HEK293 (cell line): ENCODE results near the gene NLRP6.

Experiments
- CTCF ChIA-PET: fragments of 350-600 bp; formaldehyde crosslinking; extraction: SDS; loops from one replicate; lab custom pipeline; 2021; ENCODE audit warnings: antibody characterized with exemption; lab: Yijun Ruan, JAX
- POLR2A ChIA-PET: fragments of 300-600 bp; formaldehyde crosslinking; extraction: SDS; loops from one replicate; lab custom pipeline; 2020; ENCODE audit warnings: antibody characterized with exemption, inconsistent platforms; lab: Yijun Ruan, JAX
- H3K27ac ChIP-seq: fragments of 200-500 bp; sonication (Bioruptor generic); 2 replicates; pipeline ENCODE4 v1.5.1; 2014; ENCODE audit warnings: low read depth, low read length, control low read depth, inconsistent platforms; ENCODE audit errors: extremely low read depth
- H3K36me3 ChIP-seq, 2 experiments: fragments of 200-500 bp in 1 of 2; sonication (Bioruptor generic) in 1 of 2; 1 replicate in 1 of 2; 2 replicates in 1 of 2; pipeline ENCODE4 v1.5.1; 2014 to 2017; ENCODE audit warnings: inconsistent platforms in 2 of 2, low read length in 2 of 2; ENCODE audit not compliant: control insufficient read depth in 2 of 2, insufficient read depth in 1 of 2
- H3K4me1 ChIP-seq: fragments of 200-500 bp; sonication (Bioruptor generic); 2 replicates; pipeline ENCODE4 v1.5.1; 2014; ENCODE audit warnings: mild to moderate bottlenecking, low read length, inconsistent platforms; ENCODE audit not compliant: control insufficient read depth, insufficient read depth
- H3K4me3 ChIP-seq: 2 replicates; pipeline ENCODE4 v1.5.1; 2011; ENCODE audit warnings: low read depth, mild to moderate bottlenecking, control low read depth, low read length, moderate library complexity
- H3K9me3 ChIP-seq: fragments of 200-500 bp; sonication (Bioruptor generic); 2 replicates; pipeline ENCODE4 v1.5.1; 2014; ENCODE audit warnings: low read depth, low read length, inconsistent platforms; ENCODE audit not compliant: control insufficient read depth, insufficient read depth
- BCL11A ChIP-seq: fragments of 450-650 bp; formaldehyde crosslinking; IDR thresholded peaks from 2 replicates; pipeline ENCODE4 v1.5.1; 2016; ENCODE audit warnings: low read depth, missing biosample characterization, missing genetic modification characterization
- HOXA7 ChIP-seq: sonication (generic); formaldehyde crosslinking; IDR thresholded peaks from 2 replicates; pipeline ENCODE4 v1.8.1; 2022; ENCODE audit warnings: missing genetic modification reagents, borderline replicate concordance
- KLF1 ChIP-seq: fragments of 450-650 bp; formaldehyde crosslinking; IDR thresholded peaks from 2 replicates; pipeline ENCODE4 v1.5.1; 2016; ENCODE audit warnings: missing biosample characterization, missing genetic modification characterization
- PRDM10 ChIP-seq: fragments of 450-650 bp; formaldehyde crosslinking; IDR thresholded peaks from 2 replicates; pipeline ENCODE4 v1.5.1; 2016; ENCODE audit warnings: missing biosample characterization, missing genetic modification characterization
- SALL2 ChIP-seq: fragments of 450-650 bp; formaldehyde crosslinking; IDR thresholded peaks from 2 replicates; pipeline ENCODE4 v1.5.0; 2017; ENCODE audit warnings: missing biosample characterization, mild to moderate bottlenecking, missing genetic modification characterization, borderline replicate concordance
- ZBTB11 ChIP-seq: fragments of 450-650 bp; formaldehyde crosslinking; conservative IDR thresholded peaks from 2 replicates; pipeline ENCODE4 v1.5.1; 2016; ENCODE audit warnings: low read depth, missing biosample characterization, missing genetic modification characterization
- ZBTB21 ChIP-seq: fragments of 450-650 bp; formaldehyde crosslinking; IDR thresholded peaks from 2 replicates; pipeline ENCODE4 v1.5.1; 2017; ENCODE audit warnings: missing biosample characterization, missing genetic modification characterization
- ZFP3 ChIP-seq: fragments of 450-650 bp; formaldehyde crosslinking; IDR thresholded peaks from 2 replicates; pipeline ENCODE4 v1.5.1; 2016; ENCODE audit warnings: low read depth, missing biosample characterization, missing genetic modification characterization
- ZNF394 ChIP-seq: fragments of 450-650 bp; formaldehyde crosslinking; IDR thresholded peaks from 2 replicates; pipeline ENCODE4 v1.5.1; 2016; ENCODE audit warnings: missing biosample characterization, missing genetic modification characterization, mild to moderate bottlenecking, moderate library complexity, borderline replicate concordance
- ZNF48 ChIP-seq: fragments of 450-650 bp; formaldehyde crosslinking; IDR thresholded peaks from 2 replicates; pipeline ENCODE4 v1.5.1; 2016; ENCODE audit warnings: missing biosample characterization, missing genetic modification characterization
- ZNF488 ChIP-seq: fragments of 450-650 bp; formaldehyde crosslinking; IDR thresholded peaks from 2 replicates; pipeline ENCODE4 v1.5.1; 2016; ENCODE audit warnings: missing biosample characterization, missing genetic modification characterization
- ZNF629 ChIP-seq: fragments of 450-650 bp; formaldehyde crosslinking; IDR thresholded peaks from 2 replicates; pipeline ENCODE4 v1.5.1; 2017; ENCODE audit warnings: missing biosample characterization, missing genetic modification characterization
- ZNF785 ChIP-seq: fragments of 450-650 bp; formaldehyde crosslinking; IDR thresholded peaks from 2 replicates; pipeline ENCODE4 v1.5.1; 2016; ENCODE audit warnings: missing biosample characterization, missing genetic modification characterization
- ZNF830 ChIP-seq: fragments of 450-650 bp; IDR thresholded peaks from 2 replicates; pipeline ENCODE4 v1.5.0; 2018; ENCODE audit warnings: missing biosample characterization, missing genetic modification characterization, low read depth, mild to moderate bottlenecking, moderate library complexity
- TF ChIP-seq, protein P1 (sequence below): fragments of 450-650 bp; formaldehyde crosslinking; IDR thresholded peaks from 2 replicates; pipeline ENCODE4 v1.5.1; 2017; ENCODE audit warnings: missing biosample characterization, mild to moderate bottlenecking, missing genetic modification characterization, moderate library complexity

NLRP6 gene

DNA sequence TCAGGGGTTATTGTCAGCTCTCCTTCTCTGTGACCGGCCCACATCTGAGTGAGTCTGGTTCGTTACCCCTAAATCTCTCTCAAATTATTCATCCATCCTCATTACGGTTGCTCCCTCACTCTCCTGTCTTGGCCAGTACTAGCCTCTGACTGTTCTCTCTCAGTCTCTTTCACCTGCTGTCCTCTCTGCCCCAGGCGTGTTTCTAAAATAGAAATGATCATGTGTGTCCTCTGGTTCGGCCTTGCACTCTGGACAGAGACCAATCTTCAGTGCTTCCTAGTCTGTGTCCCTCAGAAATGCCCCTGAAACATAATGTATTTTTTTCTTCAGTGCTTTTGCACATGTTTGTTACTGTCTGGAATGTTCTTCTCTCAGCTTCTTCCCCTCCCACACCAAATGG, 36.6 kb upstream of the NLRP6 start (continued):
- TF ChIP-seq PRDM10 = no peak
- no peak for TF ChIP-seq ZBTB21 (tag by site-specific recombination)
- TF ChIP-seq ZNF488 (tag by site-specific recombination) = no peak
- TF ChIP-seq ZFP3 (tag by site-specific recombination) = no peak
- TF ChIP-seq HOXA7 (CRISPR knock-in tag) = no peak
- no peak for TF ChIP-seq ZNF394 (tag by site-specific recombination)
- no peak for TF ChIP-seq ZNF629 (tag by site-specific recombination)
- TF ChIP-seq ZBTB11 (tag by site-specific recombination) = no peak
- TF ChIP-seq ZNF785 (tag by site-specific recombination) = no peak
- TF ChIP-seq ZNF830 (tag by site-specific recombination) = no peak
- no peak for TF ChIP-seq ZNF48
- no peak for TF ChIP-seq SALL2
- no peak for TF ChIP-seq KLF1 (tag by site-specific recombination)

DNA sequence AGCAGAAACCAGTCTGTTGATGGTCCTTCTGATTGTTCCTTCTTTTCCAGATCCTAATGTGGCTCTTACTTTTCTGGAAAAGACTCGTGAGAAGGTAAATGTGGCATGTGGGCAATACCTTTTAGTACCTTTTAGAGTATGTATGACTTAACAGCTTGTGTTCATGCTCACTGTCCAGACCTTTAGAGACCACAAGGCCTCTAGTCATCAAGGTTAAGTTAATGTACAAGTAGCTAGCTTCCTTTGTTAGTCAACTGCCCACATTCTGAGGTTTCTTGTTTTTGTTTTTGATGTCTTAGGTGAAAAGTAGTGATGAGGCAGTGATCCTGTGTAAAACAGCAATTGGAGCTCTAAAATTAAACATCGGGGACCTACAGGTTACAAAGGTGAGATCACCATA, 33.8 kb upstream of the NLRP6 start:
- no peak overlapping the region for H3K4me3 ChIP-seq
- CTCF ChIA-PET = no interaction called here
- TF ChIP-seq, protein P1, sequence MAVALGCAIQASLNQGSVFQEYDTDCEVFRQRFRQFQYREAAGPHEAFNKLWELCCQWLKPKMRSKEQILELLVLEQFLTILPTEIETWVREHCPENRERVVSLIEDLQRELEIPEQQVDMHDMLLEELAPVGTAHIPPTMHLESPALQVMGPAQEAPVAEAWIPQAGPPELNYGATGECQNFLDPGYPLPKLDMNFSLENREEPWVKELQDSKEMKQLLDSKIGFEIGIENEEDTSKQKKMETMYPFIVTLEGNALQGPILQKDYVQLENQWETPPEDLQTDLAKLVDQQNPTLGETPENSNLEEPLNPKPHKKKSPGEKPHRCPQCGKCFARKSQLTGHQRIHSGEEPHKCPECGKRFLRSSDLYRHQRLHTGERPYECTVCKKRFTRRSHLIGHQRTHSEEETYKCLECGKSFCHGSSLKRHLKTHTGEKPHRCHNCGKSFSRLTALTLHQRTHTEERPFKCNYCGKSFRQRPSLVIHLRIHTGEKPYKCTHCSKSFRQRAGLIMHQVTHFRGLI (tag by site-specific recombination) = no peak
- no peak for TF ChIP-seq BCL11A (tag by site-specific recombination)
- TF ChIP-seq, all 188 proteins: peak for 0
- POLR2A ChIA-PET = interaction anchor here (0.6 to 0.9 kb wide), 2 partner anchors 65 to 110 kb away, joined by 5 to 6 read pairs; no protein-coding TSS in a partner anchor
- H3K4me1 ChIP-seq = no peaks in the 10 kb centered on the region
- H3K27ac ChIP-seq = no peak overlapping the region
- peaks cover 9 to 95% of the 10 kb centered on the region in 2 experiments for H3K36me3 ChIP-seq
- no peaks in the 10 kb centered on the region for H3K9me3 ChIP-seq
